ENCODE measurements around the gene RAD18. TPM values are rescaled to one million over a fixed set of nuclear protein-coding genes. Genes with fewer than 3 reads are reported as not detected.

The RAD18 gene
- total RNA-seq, 5 donors from 2014 or later (not counting 1 experiment from before 2014, with no cell fraction given) = 13.7 to 18.5 (median 16.5) TPM

- Mint-ChIP-seq H3K36me3 (peaks cover 81% of the 10 kb centered on the region), H3K9me3 (peaks cover 0 to 4% (median 0%) of the 10 kb centered on the region in 3 donors), H3K4me3 (no peak overlapping the region), H3K27ac (no peak overlapping the region), H3K4me1 (no peaks in the 10 kb centered on the region), H3K27me3 (no peaks in the 10 kb centered on the region)
- WGBS (ENCODE audit: insufficient coverage) = 100% methylated on average over 1 of the region's 3 CpGs
- Histone ChIP-seq H3K36me3 (ENCODE audit: control insufficient read depth in 2 of 2, extremely low read depth in 1 of 2, insufficient read depth in 1 of 2, low read length in 1 of 2) (peaks cover 6 to 13% of the 10 kb centered on the region in 2 donors), H3K4me1 (ENCODE audit: control insufficient read depth in 1 of 2, extremely low read depth in 1 of 2, insufficient read depth in 2 of 2, low read length in 2 of 2) (no peaks in the 10 kb centered on the region), H3K9me3 (no peaks in the 10 kb centered on the region), H3K4me3 (ENCODE audit: control insufficient read depth in 1 of 2, extremely low read depth in 1 of 2, low read length in 1 of 2) (no peak overlapping the region), H3K27me3 (replicated peaks in 1 of 2; ENCODE audit: control insufficient read depth in 2 of 2, extremely low read depth in 1 of 2, insufficient read depth in 2 of 2, low read length in 1 of 2) (no peaks in the 10 kb centered on the region), H3K27ac (ENCODE audit: low read length) (no peak overlapping the region)
- ChIA-PET POLR2A (no interaction called here), CTCF (no interaction called here)
- DNase-seq (no peak), ATAC-seq (replicated peaks in 1 of 4) (no peak)
Measured at GRCh38 chr3:8882171-8882593, 81.1 kb downstream of the RAD18 start.

GRCh38 chr3:8879347-8879944 lies 83.8 kb downstream of the RAD18 start:
- CTCF ChIA-PET = no interaction called here
- no peak overlapping the region for H3K27ac ChIP-seq (ENCODE audit: low read length)
- no peaks in the 10 kb centered on the region for H3K27me3 ChIP-seq (replicated peaks in 1 of 2; ENCODE audit: control insufficient read depth in 2 of 2, extremely low read depth in 1 of 2, insufficient read depth in 2 of 2, low read length in 1 of 2)
- no peak overlapping the region for H3K4me3 ChIP-seq (ENCODE audit: control insufficient read depth in 1 of 2, extremely low read depth in 1 of 2, low read length in 1 of 2)
- Mint-ChIP-seq H3K4me1 (no peaks in the 10 kb centered on the region), H3K9me3 (peaks cover 0 to 1% (median 0%) of the 10 kb centered on the region in 3 donors), H3K4me3 (no peak overlapping the region), H3K27me3 (no peaks in the 10 kb centered on the region), H3K36me3 (peaks cover 67% of the 10 kb centered on the region), H3K27ac (no peak overlapping the region)
- no peaks in the 10 kb centered on the region for H3K4me1 ChIP-seq (ENCODE audit: control insufficient read depth in 1 of 2, extremely low read depth in 1 of 2, insufficient read depth in 2 of 2, low read length in 2 of 2)
- no peak for DNase-seq
- no peaks in the 10 kb centered on the region for H3K9me3 ChIP-seq
- ATAC-seq (replicated peaks in 1 of 4) = no peak
- peaks cover 9 to 10% of the 10 kb centered on the region in 2 donors for H3K36me3 ChIP-seq (ENCODE audit: control insufficient read depth in 2 of 2, extremely low read depth in 1 of 2, insufficient read depth in 1 of 2, low read length in 1 of 2)
- POLR2A ChIA-PET = no interaction called here
- WGBS (ENCODE audit: insufficient coverage) = 100% methylated on average over 1 of the region's 5 CpGs

GRCh38 chr3:8875836-8876235 lies 87.4 kb downstream of the RAD18 start:
- ChIA-PET CTCF (no interaction called here), POLR2A (no interaction called here)
- no peak for DNase-seq
- no peaks in the 10 kb centered on the region for H3K9me3 ChIP-seq
- no peaks in the 10 kb centered on the region for H3K4me1 ChIP-seq (ENCODE audit: control insufficient read depth in 1 of 2, extremely low read depth in 1 of 2, insufficient read depth in 2 of 2, low read length in 2 of 2)
- Mint-ChIP-seq H3K27ac (no peak overlapping the region), H3K4me3 (no peak overlapping the region), H3K36me3 (peaks cover 40% of the 10 kb centered on the region), H3K9me3 (no peaks in the 10 kb centered on the region), H3K27me3 (no peaks in the 10 kb centered on the region), H3K4me1 (no peaks in the 10 kb centered on the region)
- no peak overlapping the region for H3K4me3 ChIP-seq (ENCODE audit: control insufficient read depth in 1 of 2, extremely low read depth in 1 of 2, low read length in 1 of 2)
- no peaks in the 10 kb centered on the region for H3K27me3 ChIP-seq (replicated peaks in 1 of 2; ENCODE audit: control insufficient read depth in 2 of 2, extremely low read depth in 1 of 2, insufficient read depth in 2 of 2, low read length in 1 of 2)
- no peak for ATAC-seq (replicated peaks in 1 of 4)
- peaks cover 0 to 3% of the 10 kb centered on the region in 2 donors for H3K36me3 ChIP-seq (ENCODE audit: control insufficient read depth in 2 of 2, extremely low read depth in 1 of 2, insufficient read depth in 1 of 2, low read length in 1 of 2)
- no peak overlapping the region for H3K27ac ChIP-seq (ENCODE audit: low read length)

- H3K27ac ChIP-seq (ENCODE audit: low read length) = no peak overlapping the region
- WGBS (ENCODE audit: insufficient coverage) = no CpG with 5 or more reads among the region's 5 CpGs
- ChIA-PET CTCF (no interaction called here), POLR2A (interaction anchor here in 1 of 2 donors (0.6 kb wide), 1 partner anchor 42 kb away, joined by 3 read pairs; no protein-coding TSS in a partner anchor)
- DNase-seq (no peak), ATAC-seq (replicated peaks in 1 of 4) (no peak)
- Mint-ChIP-seq H3K4me3 (no peak overlapping the region), H3K4me1 (no peaks in the 10 kb centered on the region), H3K36me3 (peaks cover 29% of the 10 kb centered on the region), H3K9me3 (no peaks in the 10 kb centered on the region), H3K27me3 (no peaks in the 10 kb centered on the region), H3K27ac (no peak overlapping the region)
- no peaks in the 10 kb centered on the region for H3K9me3 ChIP-seq
- H3K27me3 ChIP-seq (replicated peaks in 1 of 2; ENCODE audit: control insufficient read depth in 2 of 2, extremely low read depth in 1 of 2, insufficient read depth in 2 of 2, low read length in 1 of 2) = no peaks in the 10 kb centered on the region
- no peak overlapping the region for H3K4me3 ChIP-seq (ENCODE audit: control insufficient read depth in 1 of 2, extremely low read depth in 1 of 2, low read length in 1 of 2)
- H3K4me1 ChIP-seq (ENCODE audit: control insufficient read depth in 1 of 2, extremely low read depth in 1 of 2, insufficient read depth in 2 of 2, low read length in 2 of 2) = no peaks in the 10 kb centered on the region
- peaks cover 0 to 3% of the 10 kb centered on the region in 2 donors for H3K36me3 ChIP-seq (ENCODE audit: control insufficient read depth in 2 of 2, extremely low read depth in 1 of 2, insufficient read depth in 1 of 2, low read length in 1 of 2)
Measured at GRCh38 chr3:8873740-8874139, 89.5 kb downstream of the RAD18 start.

- Mint-ChIP-seq H3K27ac (no peak overlapping the region), H3K4me3 (no peak overlapping the region), H3K36me3 (peaks cover 15% of the 10 kb centered on the region), H3K4me1 (no peaks in the 10 kb centered on the region), H3K27me3 (no peaks in the 10 kb centered on the region), H3K9me3 (no peaks in the 10 kb centered on the region)
- CTCF ChIA-PET = no interaction called here
- Histone ChIP-seq H3K4me3 (ENCODE audit: control insufficient read depth in 1 of 2, extremely low read depth in 1 of 2, low read length in 1 of 2) (no peak overlapping the region), H3K4me1 (ENCODE audit: control insufficient read depth in 1 of 2, extremely low read depth in 1 of 2, insufficient read depth in 2 of 2, low read length in 2 of 2) (no peaks in the 10 kb centered on the region), H3K27me3 (replicated peaks in 1 of 2; ENCODE audit: control insufficient read depth in 2 of 2, extremely low read depth in 1 of 2, insufficient read depth in 2 of 2, low read length in 1 of 2) (no peaks in the 10 kb centered on the region), H3K9me3 (no peaks in the 10 kb centered on the region), H3K36me3 (ENCODE audit: control insufficient read depth in 2 of 2, extremely low read depth in 1 of 2, insufficient read depth in 1 of 2, low read length in 1 of 2) (peaks cover 0 to 3% of the 10 kb centered on the region in 2 donors), H3K27ac (ENCODE audit: low read length) (no peak overlapping the region)
- POLR2A ChIA-PET = no interaction called here
- 91% methylated on average over 1 of the region's 1 CpG for WGBS (ENCODE audit: insufficient coverage)
- no peak for DNase-seq
- no peak for ATAC-seq (replicated peaks in 1 of 4)
Measured at GRCh38 chr3:8872261-8872660, 91.0 kb downstream of the RAD18 start.

- no peaks in the 10 kb centered on the region for H3K27me3 ChIP-seq (replicated peaks in 1 of 2; ENCODE audit: control insufficient read depth in 2 of 2, extremely low read depth in 1 of 2, insufficient read depth in 2 of 2, low read length in 1 of 2)
- H3K36me3 Mint-ChIP-seq = peaks cover 5% of the 10 kb centered on the region
- H3K27ac Mint-ChIP-seq = no peak overlapping the region
- ChIA-PET CTCF (no interaction called here), POLR2A (no interaction called here)
- H3K4me1 Mint-ChIP-seq = no peaks in the 10 kb centered on the region
- H3K36me3 ChIP-seq (ENCODE audit: control insufficient read depth in 2 of 2, extremely low read depth in 1 of 2, insufficient read depth in 1 of 2, low read length in 1 of 2) = no peaks in the 10 kb centered on the region
- H3K4me3 ChIP-seq (ENCODE audit: control insufficient read depth in 1 of 2, extremely low read depth in 1 of 2, low read length in 1 of 2) = no peak overlapping the region
- H3K9me3 ChIP-seq = no peaks in the 10 kb centered on the region
- H3K4me3 Mint-ChIP-seq = no peak overlapping the region
- no peaks in the 10 kb centered on the region for H3K27me3 Mint-ChIP-seq
- no peaks in the 10 kb centered on the region for H3K9me3 Mint-ChIP-seq
- 100% methylated on average over 1 of the region's 3 CpGs for WGBS (ENCODE audit: insufficient coverage)
- no peak for DNase-seq
- H3K4me1 ChIP-seq (ENCODE audit: control insufficient read depth in 1 of 2, extremely low read depth in 1 of 2, insufficient read depth in 2 of 2, low read length in 2 of 2) = no peaks in the 10 kb centered on the region
- H3K27ac ChIP-seq (ENCODE audit: low read length) = no peak overlapping the region
- no peak for ATAC-seq (replicated peaks in 1 of 4)
Measured at GRCh38 chr3:8871306-8871705, 92.0 kb downstream of the RAD18 start.

- H3K27ac ChIP-seq (ENCODE audit: low read length) = no peak overlapping the region
- WGBS (ENCODE audit: insufficient coverage) = 99% methylated on average over 5 of the region's 7 CpGs
- H3K4me3 ChIP-seq (ENCODE audit: control insufficient read depth in 1 of 2, extremely low read depth in 1 of 2, low read length in 1 of 2) = no peak overlapping the region
- POLR2A ChIA-PET = no interaction called here
- CTCF ChIA-PET = no interaction called here
- ATAC-seq (replicated peaks in 1 of 4) (no peak), DNase-seq (no peak)
- no peaks in the 10 kb centered on the region for H3K36me3 ChIP-seq (ENCODE audit: control insufficient read depth in 2 of 2, extremely low read depth in 1 of 2, insufficient read depth in 1 of 2, low read length in 1 of 2)
- Mint-ChIP-seq H3K27me3 (no peaks in the 10 kb centered on the region), H3K36me3 (peaks cover 5% of the 10 kb centered on the region), H3K4me3 (no peak overlapping the region), H3K4me1 (no peaks in the 10 kb centered on the region), H3K27ac (no peak overlapping the region), H3K9me3 (no peaks in the 10 kb centered on the region)
- no peaks in the 10 kb centered on the region for H3K27me3 ChIP-seq (replicated peaks in 1 of 2; ENCODE audit: control insufficient read depth in 2 of 2, extremely low read depth in 1 of 2, insufficient read depth in 2 of 2, low read length in 1 of 2)
- H3K4me1 ChIP-seq (ENCODE audit: control insufficient read depth in 1 of 2, extremely low read depth in 1 of 2, insufficient read depth in 2 of 2, low read length in 2 of 2) = no peaks in the 10 kb centered on the region
- H3K9me3 ChIP-seq = no peaks in the 10 kb centered on the region
Measured at GRCh38 chr3:8870134-8870533, 93.1 kb downstream of the RAD18 start.
